B cell (primary cell): ENCODE measurements around the gene NEK8. TPM values are rescaled to one million over a fixed set of nuclear protein-coding genes. Genes with fewer than 3 reads are reported as not detected.
A peak's percentile ranks its signal among the peaks of the same experiment; 100 is the strongest.
"Not testable (repeated sequence)": the region's sequence is repeated elsewhere in the genome, so short reads cannot be mapped to it uniquely, and the experiment has no call there.

Source experiments
- ATAC-seq: fragments of 200-7000 bp; cut with Tn5 transposase; one replicate; pipeline ENCODE4 v1.10.0; 2021; ENCODE audit warnings: low read depth, mild to moderate bottlenecking, moderate number of reproducible peaks, moderate library complexity
- CTCF ChIA-PET: fragments of 350-600 bp; sonication (Branson Sonifier 250); formaldehyde crosslinking; loops from one replicate; lab custom pipeline; 2021; ENCODE audit warnings: antibody characterized with exemption, inconsistent platforms; lab: Charles Lee
- POLR2A ChIA-PET: fragments of 350-600 bp; sonication (Branson Sonifier 250); formaldehyde crosslinking; loops from one replicate; lab custom pipeline; 2021; ENCODE audit warnings: antibody characterized with exemption; lab: Charles Lee
- DNase-seq: peaks from one replicate; pipeline ENCODE4 v3.0.0; 2013
- H2AFZ ChIP-seq: 2 replicates; pipeline ENCODE4 v1.6.1; 2012; ENCODE audit warnings: mild to moderate bottlenecking, low read depth, low read length; ENCODE audit not compliant: insufficient read depth, poor library complexity, severe bottlenecking
- H3K27ac ChIP-seq, 2 donors: 1 replicate in 1 of 2; 2 replicates in 1 of 2; pipeline ENCODE4 v1.5.1; 2012 to 2013; ENCODE audit warnings: low read length in 2 of 2, mild to moderate bottlenecking in 2 of 2, moderate library complexity in 1 of 2
- H3K27me3 ChIP-seq, 4 experiments: fragments of 200-600 bp in 1 of 4; sonication (generic) in 1 of 4; replicated peaks in 1 of 4; 1 replicate in 2 of 4; 2 replicates in 2 of 4; pipeline versions ENCODE4 v1.6.1 to v1.7.0; 2013 to 2016; ENCODE audit warnings: low read length in 3 of 4, mild to moderate bottlenecking in 2 of 4, mixed read lengths in 1 of 4, moderate library complexity in 1 of 4; ENCODE audit not compliant: insufficient read depth in 4 of 4, control insufficient read depth in 3 of 4; ENCODE audit errors: control extremely low read depth in 1 of 4
- H3K36me3 ChIP-seq, 2 experiments: replicated peaks in 1 of 2; 1 replicate in 1 of 2; 2 replicates in 1 of 2; pipeline versions ENCODE4 v1.6.1 to v1.7.1; 2013; ENCODE audit warnings: low read length in 1 of 2; ENCODE audit not compliant: insufficient read depth in 2 of 2, control insufficient read depth in 1 of 2; ENCODE audit errors: control extremely low read depth in 1 of 2, extremely low read depth in 1 of 2
- H3K4me1 ChIP-seq, 2 donors: fragments of 200-600 bp in 1 of 2; sonication (generic) in 1 of 2; 1 replicate in 1 of 2; 2 replicates in 1 of 2; pipeline versions ENCODE4 v1.5.1 to v1.6.1; 2013 to 2017; ENCODE audit warnings: low read length in 2 of 2; ENCODE audit not compliant: control insufficient read depth in 2 of 2, insufficient read depth in 2 of 2
- H3K4me2 ChIP-seq: replicated peaks from 2 replicates; pipeline ENCODE3; 2012; ENCODE audit warnings: mild to moderate bottlenecking, low read depth, low read length; ENCODE audit not compliant: poor library complexity, severe bottlenecking
- H3K4me3 ChIP-seq, 5 experiments: fragments of 200-600 bp in 1 of 5; sonication (generic) in 1 of 5; 1 replicate in 3 of 5; 2 replicates in 2 of 5; pipeline versions ENCODE4 v1.5.1 to v1.7.0; 2011 to 2016; ENCODE audit warnings: low read length in 4 of 5, mild to moderate bottlenecking in 4 of 5, low read depth in 2 of 5, control low read depth in 1 of 5, moderate library complexity in 1 of 5; ENCODE audit not compliant: insufficient read depth in 1 of 5; ENCODE audit errors: control extremely low read depth in 1 of 5, extremely low read depth in 1 of 5
- H3K79me2 ChIP-seq: fragments of 200-600 bp; sonication (generic); one replicate; pipeline ENCODE4 v1.6.0; 2016; ENCODE audit warnings: low read length; ENCODE audit not compliant: control insufficient read depth, insufficient read depth
- H3K9ac ChIP-seq: fragments of 200-600 bp; sonication (generic); 2 replicates; pipeline ENCODE4 v1.6.1; 2017; ENCODE audit warnings: mild to moderate bottlenecking, low read length, moderate library complexity
- H3K9me3 ChIP-seq, 3 donors: one replicate each; pipeline versions ENCODE4 v1.6.1 to v1.7.1; 2013; ENCODE audit warnings: low read length in 2 of 3; ENCODE audit not compliant: control insufficient read depth in 2 of 3, insufficient read depth in 1 of 3; ENCODE audit errors: control extremely low read depth in 1 of 3
- H4K20me1 ChIP-seq: 2 replicates; pipeline ENCODE4 v1.6.0; 2012; ENCODE audit warnings: mild to moderate bottlenecking, low read length; ENCODE audit not compliant: insufficient read depth, control insufficient read depth, poor library complexity, severe bottlenecking
- H3K27ac Mint-ChIP-seq: one replicate; pipeline ENCODE4 v1.8.0; 2021; ENCODE audit warnings: mixed read lengths
- H3K27me3 Mint-ChIP-seq: one replicate; pipeline ENCODE4 v1.8.0; 2021; ENCODE audit warnings: mixed read lengths
- H3K4me1 Mint-ChIP-seq: one replicate; pipeline ENCODE4 v1.8.0; 2021; ENCODE audit warnings: mixed read lengths
- H3K4me3 Mint-ChIP-seq: one replicate; pipeline ENCODE4 v1.8.0; 2021; ENCODE audit warnings: mixed read lengths
- H3K9me3 Mint-ChIP-seq: one replicate; pipeline ENCODE4 v1.8.0; 2022; ENCODE audit warnings: mixed read lengths; ENCODE audit not compliant: insufficient read depth
- CTCF ChIP-seq: fragments of 200-600 bp; IDR thresholded peaks from one replicate; pipeline ENCODE4 v1.8.0; 2022; ENCODE audit warnings: antibody characterized with exemption, mild to moderate bottlenecking
- EZH2 ChIP-seq: IDR thresholded peaks from 2 replicates; pipeline ENCODE4 v1.6.1; 2012; ENCODE audit warnings: borderline replicate concordance, low read depth, mild to moderate bottlenecking, moderate library complexity, low read length; ENCODE audit not compliant: insufficient read depth, poor library complexity, severe bottlenecking
- WGBS: methylation state at CpG from one replicate; pipeline ENCODE4 v1.1.5; 2013; ENCODE audit warnings: missing lambda C conversion rate; ENCODE audit not compliant: insufficient coverage; 5-methylcytosine and 5-hydroxymethylcytosine counted together
- intact Hi-C: fragments of 100-400 bp; cut with micrococcal nuclease; formaldehyde crosslinking; loops from one replicate; pipeline ENCODE4 v1.10.0; 2022
- polyA plus RNA-seq: library from polyadenylated mRNA; depleted of rRNA; stranded (reverse); fragments of >200 nt; gene quantifications from 2 replicates; pipeline ENCODE4 v1.2.3, GENCODE V29; 2012
- total RNA-seq, 2 donors: library from RNA; stranded (reverse); fragments of 120-200 nt in 1 of 2; gene quantifications; 1 replicate in 1 of 2; 2 replicates in 1 of 2; pipeline versions ENCODE4 v1.2.3 to v1.2.4, GENCODE V29; 2013 to 2022

NEK8 gene
- total and polyA plus RNA-seq, 2 donors (not counting 1 experiment from before 2014, with no cell fraction given): 58.0 to 305 TPM

- Mint-ChIP-seq H3K4me1 (peaks cover 70% of the 10 kb centered on the region), H3K4me3 (peak overlapping the region; percentile 47), H3K27ac (peak overlapping the region; percentile 70)
- CTCF ChIA-PET: interaction anchor here (1.3 to 1.6 kb wide), 3 partner anchors 9 to 16 kb away, joined by 3 to 14 read pairs (median 10); partner anchors contain the start of genes RPL23A and TLCD1
- no CpG with 5 or more reads among the region's 8 CpGs for WGBS
- H3K27me3 Mint-ChIP-seq, H3K4me3 ChIP-seq, DNase-seq, ATAC-seq, H3K9ac ChIP-seq, H3K27ac ChIP-seq, H3K4me2 ChIP-seq, H2AFZ ChIP-seq, H4K20me1 ChIP-seq, intact Hi-C loops, H3K9me3 Mint-ChIP-seq, H3K27me3 ChIP-seq: not testable (repeated sequence)
- Histone ChIP-seq H3K4me1 (peaks cover 68% of the 10 kb centered on the region in 2 donors), H3K79me2 (peaks cover 54% of the 10 kb centered on the region), H3K36me3 (peaks cover 0 to 11% of the 10 kb centered on the region in 2 experiments), H3K9me3 (peaks cover 0 to 22% (median 0%) of the 10 kb centered on the region in 3 donors)
- POLR2A ChIA-PET: interaction anchor here (2.2 to 13.3 kb wide), 2 partner anchors 9 to 14 kb away, joined by 4 to 511 read pairs; partner anchors contain the start of gene TRAF4
Measured at GRCh38 chr17:28735913-28736769, 7.6 kb downstream of the NEK8 start.

- Histone ChIP-seq H3K4me2 (peak overlapping the region; percentile 82), H3K9me3 (peaks cover 0 to 23% (median 0%) of the 10 kb centered on the region in 3 donors), H3K4me3 (peak overlapping the region in 4 of 5 experiments; percentile 15 to 39 (median 28)), H3K79me2 (peaks cover 51% of the 10 kb centered on the region), H2AFZ (no peak overlapping the region), H3K9ac (peak overlapping the region; percentile 68), H3K27ac (peak overlapping the region; percentile 95 to 100), H4K20me1 (no peaks in the 10 kb centered on the region), H3K4me1 (peaks cover 80% of the 10 kb centered on the region in 2 donors), H3K36me3 (peaks cover 0 to 11% of the 10 kb centered on the region in 2 experiments), H3K27me3 (no peaks in the 10 kb centered on the region)
- intact Hi-C loops: no loop called here
- ChIA-PET POLR2A (interaction anchor here (1.3 to 16.2 kb wide), 4 partner anchors 8 to 21 kb away, joined by 3 to 511 read pairs (median 4); partner anchors contain the start of genes NEK8 and TLCD1), CTCF (interaction anchor here (18.9 kb wide), 1 partner anchor 11 kb away, joined by 1020 read pairs; the partner anchor contains the start of genes NEK8, RPL23A and TLCD1)
- no peaks in the 10 kb centered on the region for H3K9me3 Mint-ChIP-seq
- peaks cover 78% of the 10 kb centered on the region for H3K4me1 Mint-ChIP-seq
- ATAC-seq: no peak
- 100% methylated on average over 9 of the region's 12 CpGs for WGBS
- TF ChIP-seq CTCF (no peak), EZH2 (no peak)
- DNase-seq: no peak
- no peaks in the 10 kb centered on the region for H3K27me3 Mint-ChIP-seq
- peak overlapping the region; percentile 100 for H3K27ac Mint-ChIP-seq
- H3K4me3 Mint-ChIP-seq: peak overlapping the region; percentile 94
Measured at GRCh38 chr17:28737316-28737715, 8.7 kb downstream of the NEK8 start.
